GM18507 (cell line): ENCODE data around the gene GPR153.

Experiments used
- DNase-seq: peaks from one replicate; pipeline ENCODE4 v3.0.0; 2011; ENCODE audit warnings: low read depth; ENCODE audit not compliant: insufficient read length; ENCODE audit errors: extremely low spot score
- FAIRE-seq: peaks from 2 replicates; lab custom pipeline; 2011; peaks lifted over from hg19 to GRCh38; lab: Jason Lieb, UNC

The GPR153 gene

GRCh38 chr1:6288026-6288425 is 27.1 kb upstream of the GPR153 start:
- FAIRE-seq (no peak), DNase-seq (no peak)

GRCh38 chr1:6287431-6287886 is 26.6 kb upstream of the GPR153 start:
- no peak for FAIRE-seq
- DNase-seq, result no peak

DNA sequence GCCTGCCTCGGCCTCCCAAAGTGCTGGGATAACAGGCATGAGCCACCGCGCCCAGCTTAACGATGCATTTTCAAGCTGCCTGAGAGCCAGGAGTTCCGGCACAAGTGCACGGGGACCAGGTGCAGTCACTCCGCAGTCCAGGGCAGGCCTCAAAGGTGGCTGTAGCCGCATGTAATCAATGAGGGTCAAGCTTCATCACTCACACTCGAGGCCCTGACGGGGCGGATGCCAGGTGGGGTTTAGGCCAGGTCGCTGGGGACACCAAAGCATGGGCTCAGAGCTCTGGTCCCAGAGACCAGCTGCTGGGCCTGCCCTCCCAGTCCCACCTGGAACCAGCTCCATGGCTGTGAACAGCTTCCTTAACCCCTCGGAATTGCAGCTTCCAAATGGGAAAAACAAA is 26.1 kb upstream of the GPR153 start:
- FAIRE-seq (no peak), DNase-seq (no peak)

GRCh38 chr1:6286266-6286665 is 25.4 kb upstream of the GPR153 start:
- no peak for FAIRE-seq
- no peak for DNase-seq

DNA sequence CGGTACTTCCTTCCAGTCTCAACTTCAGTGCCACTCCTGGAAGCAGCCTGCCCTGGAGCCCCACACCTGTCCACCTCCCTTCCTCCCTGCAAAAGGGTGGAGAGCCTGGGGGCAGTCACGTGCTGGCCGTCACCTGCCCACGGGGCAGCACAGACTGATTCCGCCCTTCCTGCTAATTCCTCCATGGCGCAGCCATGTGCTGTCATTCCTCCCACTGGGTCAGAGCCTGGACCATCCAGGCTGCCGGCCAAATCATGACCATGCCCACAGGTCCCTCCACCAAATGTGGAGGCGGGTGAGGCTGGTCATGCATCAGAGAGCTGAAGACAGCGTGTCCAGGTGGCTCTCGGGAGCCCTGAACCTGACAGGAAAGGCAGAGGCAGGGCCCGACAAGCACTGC is 24.4 kb upstream of the GPR153 start:
- no peak for FAIRE-seq
- DNase-seq, result no peak

- FAIRE-seq, result no peak
Observed at GRCh38 chr1:6282577-6283270, 21.8 kb upstream of the GPR153 start.

DNA sequence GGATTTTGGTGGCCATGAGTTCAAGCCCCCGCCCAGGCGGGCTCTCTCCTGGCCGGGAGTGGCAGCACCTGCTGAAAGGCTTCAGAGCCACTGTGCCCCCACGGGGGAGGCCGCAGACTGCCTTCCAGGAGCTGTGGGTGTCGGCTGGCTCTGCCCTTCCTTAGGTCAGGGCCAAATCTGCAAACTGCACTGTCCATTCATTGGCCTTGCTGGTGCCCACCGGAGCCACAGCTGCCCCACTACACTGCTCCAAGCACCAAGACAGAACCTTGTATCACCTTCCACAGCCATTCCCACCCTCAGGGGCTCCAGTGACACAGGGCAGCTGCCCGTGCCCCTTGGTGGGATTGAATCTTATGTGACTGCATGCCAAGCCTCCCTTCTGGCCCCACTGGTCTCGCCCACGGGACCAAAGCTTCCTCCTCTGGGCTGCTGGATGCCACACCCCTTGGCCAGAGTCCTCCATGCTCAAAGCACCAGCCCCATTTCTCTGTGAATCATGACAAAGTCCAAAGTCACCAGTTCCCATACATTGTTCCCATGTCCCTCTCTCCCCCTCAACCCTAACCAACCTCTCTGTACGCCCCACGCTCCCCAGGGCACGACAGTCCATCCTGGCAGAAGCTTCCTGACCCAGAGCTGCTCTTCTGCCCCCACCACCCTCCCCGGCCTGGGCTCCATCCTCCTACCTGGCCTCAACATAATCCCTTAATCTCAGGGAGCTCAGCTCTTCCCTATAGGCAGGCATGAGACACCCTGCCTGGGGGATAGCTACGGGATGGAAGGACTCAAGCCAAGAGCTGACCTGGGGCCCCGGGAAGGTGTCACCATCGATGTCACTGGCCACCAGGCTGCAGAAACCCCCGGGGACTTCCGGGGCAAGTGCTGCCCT is 20.9 kb upstream of the GPR153 start:
- FAIRE-seq (no peak), DNase-seq (no peak)

More at GRCh38 chr1:6282577-6283270, 21.8 kb upstream of the GPR153 start:
- DNase-seq, result no peak

- FAIRE-seq (no peak), DNase-seq (no peak)
Observed at GRCh38 chr1:6280761-6281451, 20.0 kb upstream of the GPR153 start.

DNA sequence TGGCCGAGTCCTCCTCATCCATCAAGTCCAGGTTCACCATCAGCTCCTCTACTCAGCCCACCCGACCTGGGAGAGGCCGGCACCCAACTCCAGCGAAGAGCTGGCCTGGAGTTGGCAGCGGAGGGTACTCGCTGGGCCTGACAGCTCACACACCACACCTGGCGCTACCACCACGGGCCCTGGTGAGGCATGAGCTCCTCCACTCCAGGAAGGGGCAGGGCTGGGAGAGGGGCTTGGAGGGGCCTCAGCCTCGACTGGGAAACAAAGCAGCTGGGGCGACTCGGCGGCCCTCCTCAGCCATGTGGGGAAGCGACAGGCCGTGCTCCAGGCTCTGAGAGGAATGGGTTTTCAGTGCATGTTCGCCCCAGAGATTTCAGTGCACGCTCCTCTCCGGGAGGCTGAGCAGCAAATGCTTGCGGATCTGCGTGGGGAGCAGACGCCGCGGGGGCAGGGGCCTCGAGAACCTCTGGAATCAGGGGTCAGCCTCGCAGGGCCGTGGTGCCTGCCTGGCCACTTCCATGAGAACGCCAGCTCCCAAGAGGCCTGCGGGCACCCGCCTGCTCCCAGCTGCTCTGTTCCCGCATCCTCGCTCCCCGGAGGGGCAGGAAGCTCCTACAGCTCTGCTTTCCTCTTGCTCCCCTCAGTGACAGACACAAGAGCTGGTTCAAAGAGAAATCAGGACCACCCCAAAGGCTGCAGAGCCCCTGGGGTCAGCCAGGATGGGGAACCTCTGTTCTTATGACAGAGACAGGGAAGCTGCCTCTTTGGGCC is 18.9 kb upstream of the GPR153 start:
- DNase-seq (no peak), FAIRE-seq (no peak)

GRCh38 chr1:6279066-6279465 is 18.2 kb upstream of the GPR153 start:
- DNase-seq (no peak), FAIRE-seq (no peak)

- DNase-seq, result no peak
Observed at GRCh38 chr1:6278263-6278662, 17.4 kb upstream of the GPR153 start.

DNA sequence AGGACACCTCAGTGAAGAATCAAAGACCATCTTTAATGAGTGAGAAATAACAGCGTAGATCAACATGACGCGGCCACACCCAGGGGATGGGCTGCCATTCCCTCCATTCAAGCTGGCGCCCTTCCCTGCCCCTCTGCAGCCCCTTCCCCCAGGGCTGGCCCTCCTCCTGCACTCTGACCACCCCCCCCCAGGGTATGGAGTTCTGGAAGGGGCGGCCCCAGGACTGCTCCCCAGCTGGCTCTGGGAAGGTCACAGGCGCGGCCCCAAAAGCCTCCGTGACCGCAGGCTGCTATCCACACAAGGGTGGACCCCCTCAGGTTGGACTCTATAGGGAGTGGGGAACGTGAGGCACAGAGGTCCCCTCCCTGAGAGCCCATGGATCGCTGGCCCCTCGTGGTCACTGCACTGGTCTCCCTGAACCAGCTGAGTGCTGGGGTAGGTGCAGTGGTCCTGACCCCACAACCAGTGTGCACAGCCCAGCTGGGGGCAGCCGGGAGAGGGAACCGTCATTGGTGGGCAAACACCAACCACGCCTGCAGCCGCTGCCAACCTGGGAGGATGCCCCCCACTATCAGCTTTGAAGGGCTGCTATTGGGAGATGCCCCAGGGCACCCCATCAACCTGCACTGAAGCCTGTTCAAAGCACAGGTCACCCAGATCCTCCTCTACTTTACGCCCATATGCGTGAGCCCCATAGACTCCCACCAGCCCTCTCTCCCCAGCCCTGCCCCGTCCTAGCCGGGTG is 16.1 kb upstream of the GPR153 start:
- FAIRE-seq, result no peak
- DNase-seq, result no peak

More at GRCh38 chr1:6278263-6278662, 17.4 kb upstream of the GPR153 start:
- no peak for FAIRE-seq

DNA sequence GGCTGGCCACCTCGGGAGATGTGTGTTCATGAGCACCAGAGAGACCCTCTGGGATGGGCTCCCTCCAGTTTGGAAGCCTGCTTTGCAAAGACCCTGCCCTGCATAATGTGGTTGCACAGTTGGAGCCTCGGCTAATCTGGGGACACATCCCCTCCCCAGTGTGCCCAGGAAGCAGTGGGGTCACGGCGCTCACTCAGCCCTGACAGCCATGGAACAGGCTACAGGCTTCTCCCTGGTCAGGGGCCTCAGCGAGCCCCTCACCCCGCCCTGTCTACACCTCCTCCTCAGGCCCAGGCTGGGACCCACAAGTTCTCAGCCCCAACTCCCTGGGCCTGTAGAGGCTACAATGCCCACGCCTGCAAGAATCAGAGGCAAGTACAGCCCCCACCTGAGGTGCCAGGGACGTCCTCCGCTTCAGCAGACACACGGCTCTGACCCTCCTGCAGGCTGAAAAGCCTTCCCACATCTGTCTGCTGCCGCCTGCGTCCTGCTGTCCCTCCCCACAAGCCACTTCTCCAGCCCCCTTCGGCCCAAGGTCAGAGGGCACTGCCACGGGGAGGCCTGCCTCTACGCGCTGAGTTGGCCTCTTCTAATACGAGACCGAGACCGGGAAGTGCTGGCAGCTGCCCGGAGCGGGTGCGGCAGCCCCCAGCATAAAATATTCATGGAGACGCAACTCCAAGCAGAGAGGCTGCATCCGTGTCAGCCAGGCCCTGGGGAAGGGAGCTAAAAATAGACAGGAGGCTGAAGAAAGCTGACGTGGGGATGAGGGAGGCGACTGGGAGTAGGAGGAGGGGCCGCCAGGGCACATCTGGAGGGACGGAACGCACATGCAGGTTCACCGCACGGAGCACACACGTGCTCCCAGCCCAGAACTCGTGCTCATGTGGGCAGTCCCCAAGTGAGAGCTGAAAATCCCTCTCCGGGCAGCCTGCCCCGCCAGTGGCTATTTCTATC is 15.2 kb upstream of the GPR153 start:
- no peak for FAIRE-seq

DNA sequence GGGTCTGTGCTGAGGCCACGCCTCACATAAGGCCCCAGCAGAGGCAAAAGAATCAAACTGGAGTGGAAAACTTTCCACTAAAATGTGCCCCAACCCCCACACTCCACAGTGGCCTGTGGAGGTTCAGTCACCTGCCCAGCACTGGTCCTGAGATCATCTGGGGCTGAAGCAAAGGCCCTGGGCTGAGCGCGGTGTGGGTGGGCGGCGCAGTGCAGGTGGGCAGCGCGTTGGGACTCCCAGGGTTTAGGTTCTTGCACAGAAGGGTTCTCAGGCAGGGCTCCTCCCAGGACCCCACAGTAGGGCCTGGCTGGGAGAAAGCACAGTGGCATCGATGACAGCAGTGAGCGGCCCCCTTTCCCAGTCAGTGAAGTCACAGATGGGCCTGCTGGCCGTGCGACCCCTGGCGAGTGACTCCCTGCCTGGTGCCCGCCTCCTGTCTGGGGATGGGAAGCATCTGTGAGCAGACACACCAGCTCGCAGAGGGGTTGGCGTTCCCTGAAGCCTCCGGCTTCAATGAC is 13.8 kb upstream of the GPR153 start:
- no peak for FAIRE-seq
- DNase-seq, result no peak

More for the DNA sequence above, 15.2 kb upstream of the GPR153 start:
- no peak for DNase-seq

DNA sequence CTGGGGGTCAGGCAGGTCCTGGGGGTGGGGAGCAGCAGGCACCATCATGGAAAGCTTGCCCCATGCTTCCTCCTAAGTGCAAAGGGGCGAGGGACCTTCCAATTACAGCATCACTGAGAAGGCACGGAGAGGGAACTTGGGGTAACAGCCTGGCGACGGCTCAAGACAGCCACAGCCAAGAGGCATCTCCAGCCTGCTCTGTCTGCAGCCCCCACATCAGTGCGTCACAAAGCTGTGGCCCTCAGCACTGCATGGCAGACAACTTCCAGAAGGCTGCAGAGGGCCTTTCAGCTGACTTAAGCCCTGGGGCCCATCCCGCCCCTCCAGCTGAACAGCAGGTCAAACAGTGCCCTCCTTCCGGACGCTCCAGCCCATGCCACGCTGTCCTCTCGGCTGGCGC is 13.2 kb upstream of the GPR153 start:
- FAIRE-seq (no peak), DNase-seq (no peak)

DNA sequence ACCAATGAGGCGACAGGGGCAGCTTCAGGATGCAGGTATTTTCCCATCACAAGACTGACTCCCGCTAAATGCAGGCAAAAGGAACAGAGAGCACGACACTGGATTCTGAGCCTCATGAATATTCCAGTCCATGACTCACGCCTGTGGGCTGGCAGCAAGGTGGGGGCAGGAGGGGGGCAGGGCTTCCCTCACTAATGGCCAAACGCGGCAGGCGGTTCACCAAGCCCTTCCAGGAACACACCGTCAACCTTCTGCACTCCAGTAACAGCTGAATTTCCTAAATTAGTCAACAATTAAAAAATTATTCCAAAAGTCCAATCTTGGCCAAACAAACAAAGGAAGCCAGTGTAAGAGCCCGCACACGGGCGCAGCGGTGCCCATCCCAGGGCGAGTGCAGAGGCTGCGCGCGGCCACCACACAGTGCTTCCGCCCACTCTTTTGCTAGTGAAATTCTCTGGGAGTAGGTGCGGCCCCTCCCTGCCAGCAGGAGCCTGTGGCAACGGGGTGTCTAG is 12.5 kb upstream of the GPR153 start:
- DNase-seq, result no peak
- FAIRE-seq, result no peak

- no peak for DNase-seq
- FAIRE-seq, result no peak
Observed at GRCh38 chr1:6272868-6273267, 12.0 kb upstream of the GPR153 start.
